Astrocyte of the hippocampus (primary cell): ENCODE measurements around the gene GRIA4.
"Not testable (repeated sequence)": the region's sequence is repeated elsewhere in the genome, so short reads cannot be mapped to it uniquely, and the experiment has no call there.

Source experiments
- DNase-seq: peaks from one replicate; pipeline ENCODE4 v3.0.0; 2011; ENCODE audit warnings: low read depth, low spot score

Gene GRIA4

GRCh38 chr11:105719073-105719822, 109.4 kb downstream of the GRIA4 start:
- peak; percentile 77 for DNase-seq

GRCh38 chr11:105720096-105720495, 110.2 kb downstream of the GRIA4 start:
- peak; percentile 5 for DNase-seq

GRCh38 chr11:105723269-105723668, 113.4 kb downstream of the GRIA4 start:
- no peak for DNase-seq

- DNase-seq: peak; percentile 15
These were observed 122.7 kb downstream of the GRIA4 start for GRCh38 chr11:105732611-105733010.

GRCh38 chr11:105734426-105734825, 124.6 kb downstream of the GRIA4 start:
- no peak for DNase-seq

GRCh38 chr11:105738251-105738650, 128.4 kb downstream of the GRIA4 start:
- no peak for DNase-seq

- no peak for DNase-seq
These were observed 129.3 kb downstream of the GRIA4 start for GRCh38 chr11:105738986-105739795.

- no peak for DNase-seq
These were observed 130.5 kb downstream of the GRIA4 start for GRCh38 chr11:105740164-105740903.

- DNase-seq: no peak
These were observed 131.7 kb downstream of the GRIA4 start for GRCh38 chr11:105741488-105742020.

- no peak for DNase-seq
These were observed 144.4 kb downstream of the GRIA4 start for GRCh38 chr11:105754260-105754659.

GRCh38 chr11:105754716-105755115, 144.8 kb downstream of the GRIA4 start:
- no peak for DNase-seq

GRCh38 chr11:105757107-105757506, 147.2 kb downstream of the GRIA4 start:
- DNase-seq: no peak

GRCh38 chr11:105763594-105763993, 153.7 kb downstream of the GRIA4 start:
- DNase-seq: peak; percentile 24

- DNase-seq: peak; percentile 23
These were observed 158.1 kb downstream of the GRIA4 start for GRCh38 chr11:105767931-105768330.

GRCh38 chr11:105769627-105770026, 159.8 kb downstream of the GRIA4 start:
- DNase-seq: no peak

GRCh38 chr11:105773452-105773851, 163.6 kb downstream of the GRIA4 start:
- DNase-seq: not testable (repeated sequence)

- no peak for DNase-seq
These were observed 165.0 kb downstream of the GRIA4 start for GRCh38 chr11:105774899-105775298.

- DNase-seq: no peak
These were observed 171.1 kb downstream of the GRIA4 start for GRCh38 chr11:105780781-105781525.

GRCh38 chr11:105781807-105782206, 171.9 kb downstream of the GRIA4 start:
- DNase-seq: no peak

GRCh38 chr11:105783216-105783615, 173.3 kb downstream of the GRIA4 start:
- no peak for DNase-seq

GRCh38 chr11:105785850-105786249, 176.0 kb downstream of the GRIA4 start:
- not testable (repeated sequence) for DNase-seq
